Esophagus squamous epithelium (tissue), 4 donors: ENCODE data around the gene SELL.

Experiments
- CTCF ChIP-seq, 6 experiments: fragments of 450-650 bp in 4 of 6; fragments of 200-600 bp in 2 of 6; sonication (generic) in 2 of 6; IDR thresholded peaks; one replicate each; pipeline ENCODE4 v1.5.1; 2016 to 2019; ENCODE audit warnings: antibody characterized with exemption in 6 of 6, mild to moderate bottlenecking in 4 of 6, moderate library complexity in 4 of 6
- POLR2A ChIP-seq, 4 donors: fragments of 450-650 bp; IDR thresholded peaks; one replicate each; pipeline ENCODE4 v1.6.1; 2017; ENCODE audit warnings: antibody characterized with exemption in 4 of 4, mild to moderate bottlenecking in 4 of 4, moderate library complexity in 3 of 4

GRCh38 chr1:169741666-169742394 is 30.4 kb upstream of the SELL start:
- TF ChIP-seq CTCF (IDR thresholded peaks at IDR 0.05), result no peak
- no peak for TF ChIP-seq POLR2A (IDR thresholded peaks at IDR 0.05)
